ENCODE data around the gene CISD3. TPM values are rescaled to one million over a fixed set of nuclear protein-coding genes. Genes with fewer than 3 reads are reported as not detected.
A peak's percentile ranks its signal among the peaks of the same experiment; 100 is the strongest.

The CISD3 gene
- 2.9 and 4.4 TPM in 2 replicates for total RNA-seq

DNA sequence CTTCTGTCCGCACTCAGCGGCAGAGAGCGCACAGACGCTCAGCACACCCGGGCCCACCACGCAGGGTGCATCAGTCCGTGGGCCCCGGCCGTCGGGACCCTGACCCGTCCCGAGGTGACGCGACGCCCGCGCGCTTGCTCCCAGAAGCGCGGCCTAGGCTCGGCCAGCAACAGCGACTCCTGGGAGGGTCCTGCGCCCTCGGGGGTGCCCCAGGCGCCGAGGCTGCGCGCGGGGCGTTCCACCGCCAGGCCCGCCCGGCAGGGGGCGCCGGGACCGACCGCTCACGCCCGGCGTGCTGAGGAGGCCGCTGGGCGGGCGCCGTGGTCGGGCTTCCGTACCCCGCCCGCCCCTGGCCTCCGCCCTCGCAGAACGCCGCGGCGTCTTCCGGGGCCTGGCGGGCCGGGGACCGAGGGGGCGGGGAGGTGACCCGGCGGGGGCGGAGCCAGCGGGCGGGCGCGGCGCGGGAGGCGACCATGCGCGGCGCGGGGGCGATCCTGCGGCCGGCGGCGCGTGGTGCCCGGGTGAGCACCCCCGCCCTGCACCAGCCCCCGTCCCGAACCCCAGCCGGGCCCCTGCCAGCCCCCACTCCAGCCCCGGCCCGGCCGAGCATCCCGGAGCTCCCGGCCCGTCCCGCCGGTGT, at the start of gene CISD3:
Gene CISD3, plus strand, starts transcription at position 456 of the 640 bp plus-strand sequence. Its CDS starts 18 bp downstream, at position 474.
- peak; percentile 44 for TF ChIP-seq CTCF (IDR thresholded peaks at IDR 0.05; ENCODE audit: insufficient read depth, low read length, severe bottlenecking)
- H3K4me3 ChIP-seq (ENCODE audit: low read depth, low read length) = peak within 1 kb of the TSS; percentile 86
- FAIRE-seq (no peak), DNase-seq (ENCODE audit: low read depth) (peak; percentile 60)
- H3K27me3 ChIP-seq (ENCODE audit: control insufficient read depth, insufficient read depth, low read length) = no peaks in the 10 kb centered on the region
- peaks cover 9% of the 10 kb centered on the region for H3K36me3 ChIP-seq (ENCODE audit: control insufficient read depth, insufficient read depth, low read length)

DNA sequence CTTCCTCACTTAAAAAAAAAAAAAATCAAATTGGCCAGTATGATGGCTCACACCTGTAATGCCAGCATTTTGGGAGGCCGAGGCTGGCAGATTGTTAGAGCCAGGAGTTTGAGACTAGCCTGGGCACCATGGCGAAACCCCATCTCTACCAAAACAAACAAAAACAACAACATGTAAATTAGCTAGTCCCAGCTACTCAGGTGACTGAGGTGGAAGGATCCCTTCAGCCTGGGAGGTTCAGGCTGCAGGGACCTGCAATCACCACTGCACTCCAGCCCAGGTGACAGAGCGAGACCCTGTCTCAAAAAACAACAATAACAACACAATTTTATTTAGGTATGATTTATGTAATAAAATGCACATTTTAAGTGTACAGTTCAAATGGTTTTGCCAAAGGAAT, 49.0 kb upstream of the CISD3 start:
- DNase-seq (ENCODE audit: low read depth) (no peak), FAIRE-seq (no peak)
- H3K4me3 ChIP-seq (ENCODE audit: low read depth, low read length) = no peak overlapping the region
- H3K36me3 ChIP-seq (ENCODE audit: control insufficient read depth, insufficient read depth, low read length) = no peaks in the 10 kb centered on the region
- H3K27me3 ChIP-seq (ENCODE audit: control insufficient read depth, insufficient read depth, low read length) = peaks cover 1% of the 10 kb centered on the region
- TF ChIP-seq CTCF (IDR thresholded peaks at IDR 0.05; ENCODE audit: insufficient read depth, low read length, severe bottlenecking) = no peak

GRCh38 chr17:38685491-38685890, 44.6 kb upstream of the CISD3 start:
- Histone ChIP-seq H3K4me3 (ENCODE audit: low read depth, low read length) (no peak overlapping the region), H3K36me3 (ENCODE audit: control insufficient read depth, insufficient read depth, low read length) (no peaks in the 10 kb centered on the region), H3K27me3 (ENCODE audit: control insufficient read depth, insufficient read depth, low read length) (peaks cover 1% of the 10 kb centered on the region)
- no peak for DNase-seq (ENCODE audit: low read depth)
- TF ChIP-seq CTCF (IDR thresholded peaks at IDR 0.05; ENCODE audit: insufficient read depth, low read length, severe bottlenecking) = no peak
- FAIRE-seq = no peak

DNA sequence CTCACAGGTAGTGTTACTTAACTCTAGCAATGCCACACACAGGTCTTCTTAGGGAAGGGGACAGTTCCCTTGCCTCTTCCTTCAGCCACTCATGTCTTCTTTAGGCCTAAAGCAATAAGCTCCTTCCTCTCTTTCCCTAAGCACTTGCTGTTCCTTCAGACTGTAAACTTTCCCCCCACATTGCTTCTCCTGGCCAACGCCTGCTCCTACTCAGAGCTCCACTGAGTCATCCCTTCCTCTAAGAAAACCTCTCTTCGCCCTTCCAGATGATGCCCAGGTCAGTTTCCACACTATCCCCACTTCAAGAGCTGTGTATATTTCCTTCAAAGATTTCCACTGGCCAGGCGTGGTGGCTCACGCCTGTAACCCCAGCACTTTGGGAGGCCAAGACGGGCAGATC, 42.9 kb upstream of the CISD3 start:
- no peak for FAIRE-seq
- Histone ChIP-seq H3K4me3 (ENCODE audit: low read depth, low read length) (no peak overlapping the region), H3K27me3 (ENCODE audit: control insufficient read depth, insufficient read depth, low read length) (peaks cover 1% of the 10 kb centered on the region), H3K36me3 (ENCODE audit: control insufficient read depth, insufficient read depth, low read length) (no peaks in the 10 kb centered on the region)
- no peak for TF ChIP-seq CTCF (IDR thresholded peaks at IDR 0.05; ENCODE audit: insufficient read depth, low read length, severe bottlenecking)
- DNase-seq (ENCODE audit: low read depth) = peak; percentile 57

DNA sequence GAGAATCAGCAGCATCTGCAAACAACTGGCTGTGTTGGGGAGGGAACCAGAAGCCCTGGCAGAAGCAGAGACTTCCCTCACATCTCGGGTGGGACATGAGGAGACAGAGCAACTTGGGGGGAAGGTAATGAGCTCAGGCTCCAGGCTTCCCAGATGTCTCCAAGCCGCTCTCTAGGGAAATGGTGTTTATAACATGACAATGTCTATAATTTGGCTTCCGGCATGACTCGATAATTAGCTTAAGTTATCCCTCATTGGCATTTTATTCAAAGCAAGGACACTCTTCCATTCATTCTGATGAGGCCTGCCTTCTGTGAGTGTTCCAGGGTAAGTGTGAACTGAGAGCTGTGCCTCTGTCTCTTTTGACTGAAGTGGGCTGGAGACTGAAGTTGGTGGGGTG, 39.8 kb upstream of the CISD3 start:
- Histone ChIP-seq H3K36me3 (ENCODE audit: control insufficient read depth, insufficient read depth, low read length) (no peaks in the 10 kb centered on the region), H3K4me3 (ENCODE audit: low read depth, low read length) (no peak overlapping the region), H3K27me3 (ENCODE audit: control insufficient read depth, insufficient read depth, low read length) (no peaks in the 10 kb centered on the region)
- TF ChIP-seq CTCF (IDR thresholded peaks at IDR 0.05; ENCODE audit: insufficient read depth, low read length, severe bottlenecking) = no peak
- FAIRE-seq = no peak
- no peak for DNase-seq (ENCODE audit: low read depth)

DNA sequence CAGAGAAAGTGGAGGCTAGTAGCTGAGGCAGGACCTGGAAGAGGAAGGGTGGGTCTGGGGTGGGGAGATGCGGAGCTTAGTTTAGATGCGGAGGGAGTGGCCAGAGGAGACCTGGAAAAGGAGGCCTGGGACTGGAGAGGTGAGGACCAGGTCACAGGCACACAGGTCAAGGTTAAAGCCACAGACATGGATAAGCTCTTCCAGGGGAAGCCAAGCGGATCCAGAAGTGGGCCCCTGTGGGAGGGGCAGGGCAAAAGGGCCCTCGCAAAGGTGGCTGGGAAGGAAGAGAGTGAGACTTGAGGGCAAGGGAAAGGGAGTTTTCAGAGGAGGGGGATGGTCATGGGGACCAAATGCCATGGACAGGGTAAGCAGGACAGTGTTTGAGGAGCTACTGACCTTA, 39.0 kb upstream of the CISD3 start:
- no peak for DNase-seq (ENCODE audit: low read depth)
- Histone ChIP-seq H3K4me3 (ENCODE audit: low read depth, low read length) (no peak overlapping the region), H3K36me3 (ENCODE audit: control insufficient read depth, insufficient read depth, low read length) (no peaks in the 10 kb centered on the region), H3K27me3 (ENCODE audit: control insufficient read depth, insufficient read depth, low read length) (no peaks in the 10 kb centered on the region)
- TF ChIP-seq CTCF (IDR thresholded peaks at IDR 0.05; ENCODE audit: insufficient read depth, low read length, severe bottlenecking) = no peak
- no peak for FAIRE-seq

Measured in bronchial epithelial cell (primary cell).